Mononuclear cell (primary cell): ENCODE results near the gene VWA8. TPM values are rescaled to one million over a fixed set of nuclear protein-coding genes. Genes with fewer than 3 reads are reported as not detected.
"Not testable (repeated sequence)": the region's sequence is repeated elsewhere in the genome, so short reads cannot be mapped to it uniquely, and the experiment has no call there.

Experiments
- H3K27me3 ChIP-seq: 2 replicates; pipeline ENCODE4 v1.6.0; 2011; ENCODE audit warnings: low read length, control low read depth; ENCODE audit not compliant: insufficient read depth
- H3K4me1 ChIP-seq: 2 replicates; pipeline ENCODE4 v1.5.1; 2011; ENCODE audit warnings: mild to moderate bottlenecking, low read length, control low read depth; ENCODE audit not compliant: insufficient read depth
- H3K4me3 ChIP-seq: 2 replicates; pipeline ENCODE4 v1.5.1; 2011; ENCODE audit warnings: mild to moderate bottlenecking, low read length, moderate library complexity
- H3K9me3 ChIP-seq: 2 replicates; pipeline ENCODE4 v1.5.1; 2011; ENCODE audit warnings: low read depth, mild to moderate bottlenecking, control low read depth, low read length
- total RNA-seq: library from RNA; depleted of rRNA; stranded (reverse); fragments of >200 nt; gene quantifications from one replicate; pipeline ENCODE4 v1.2.3, GENCODE V29; 2012

The VWA8 gene
- total RNA-seq, 1 donor: 18.6 TPM

DNA sequence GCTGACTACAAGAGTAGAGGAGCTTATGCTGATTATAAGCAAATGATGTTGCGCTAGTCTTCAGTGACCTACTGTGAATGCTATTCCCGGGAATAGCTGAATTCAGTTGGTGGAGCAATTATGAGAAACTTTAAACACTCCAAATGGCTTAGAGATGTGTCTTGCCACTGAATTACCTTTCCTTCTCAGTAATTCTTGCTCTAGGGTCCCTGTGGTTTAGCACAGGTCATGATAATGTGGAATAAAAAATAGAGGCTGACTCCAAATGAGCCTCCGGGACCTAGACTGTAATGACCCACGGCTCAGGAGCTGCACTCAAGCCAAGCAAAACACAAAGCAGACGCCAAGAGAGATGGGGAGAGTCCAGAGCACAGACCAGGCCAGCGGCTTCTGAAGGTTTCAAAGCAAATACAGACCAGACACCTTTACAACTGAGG is 378.9 kb downstream of the VWA8 start:
- Histone ChIP-seq H3K9me3 (no peaks in the 10 kb centered on the region), H3K4me3 (no peak overlapping the region), H3K27me3 (no peaks in the 10 kb centered on the region), H3K4me1 (peaks cover 18% of the 10 kb centered on the region)

DNA sequence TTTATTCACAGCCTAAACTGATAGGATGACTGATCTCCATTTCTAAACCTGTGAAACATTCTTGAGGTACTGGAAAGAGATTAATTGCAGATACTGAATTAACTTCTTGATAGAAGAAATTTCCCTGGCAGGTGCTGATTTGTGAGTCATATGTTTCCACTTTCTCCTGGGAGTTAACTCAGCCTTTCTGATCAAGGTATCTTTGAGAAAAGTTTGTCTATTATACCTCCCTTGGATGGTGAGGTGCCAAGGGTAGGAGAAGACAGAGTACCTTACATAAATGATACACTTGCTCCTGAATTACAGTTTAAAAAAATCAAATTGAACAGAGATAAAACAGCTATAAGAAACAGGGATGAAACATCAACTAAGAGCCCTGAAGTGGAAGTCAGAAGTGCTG is 380.6 kb downstream of the VWA8 start:
- Histone ChIP-seq H3K9me3 (no peaks in the 10 kb centered on the region), H3K27me3 (no peaks in the 10 kb centered on the region), H3K4me3 (no peak overlapping the region), H3K4me1 (peaks cover 18% of the 10 kb centered on the region)

DNA sequence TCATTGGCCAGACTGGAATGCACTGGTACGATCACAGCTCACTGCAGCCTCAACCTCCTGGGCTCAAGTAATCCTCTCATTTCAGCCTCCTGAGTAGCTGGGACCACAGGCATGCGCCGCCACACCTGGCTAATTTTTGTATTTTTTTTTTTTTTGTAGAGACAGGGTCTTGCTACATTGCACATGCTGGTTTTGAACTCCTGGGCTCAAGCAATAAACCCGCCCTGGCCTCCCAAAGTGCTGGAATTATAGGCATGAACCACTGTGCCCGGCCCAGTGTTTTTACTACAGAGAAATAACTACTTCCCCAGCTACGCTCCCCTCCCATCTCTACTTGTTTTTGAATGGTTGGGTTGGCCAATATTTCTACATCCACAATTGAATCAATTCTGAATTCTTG is 381.0 kb downstream of the VWA8 start:
- H3K4me1 ChIP-seq: peaks cover 13% of the 10 kb centered on the region
- no peak overlapping the region for H3K4me3 ChIP-seq
- no peaks in the 10 kb centered on the region for H3K27me3 ChIP-seq
- H3K9me3 ChIP-seq: no peaks in the 10 kb centered on the region

DNA sequence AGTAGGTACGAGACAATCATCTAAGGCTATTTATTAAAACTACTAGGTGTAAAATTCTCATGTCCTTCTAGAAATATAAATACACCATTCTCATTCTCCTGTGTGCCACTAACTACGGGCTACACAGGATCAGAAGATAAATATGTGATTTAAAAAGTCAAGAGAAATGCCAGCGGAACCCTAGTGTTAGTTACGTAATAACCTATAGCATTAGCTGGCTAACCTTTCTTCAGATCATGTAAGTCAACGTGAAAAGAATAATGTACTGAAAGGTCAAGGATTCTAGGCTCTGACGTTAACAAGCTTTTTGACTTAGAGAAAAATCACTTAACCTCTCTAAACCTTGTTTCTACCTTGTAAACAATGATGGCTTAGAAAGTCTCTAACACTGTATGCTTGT is 381.7 kb downstream of the VWA8 start:
- peaks cover 6% of the 10 kb centered on the region for H3K4me1 ChIP-seq
- no peaks in the 10 kb centered on the region for H3K27me3 ChIP-seq
- no peak overlapping the region for H3K4me3 ChIP-seq
- no peaks in the 10 kb centered on the region for H3K9me3 ChIP-seq

DNA sequence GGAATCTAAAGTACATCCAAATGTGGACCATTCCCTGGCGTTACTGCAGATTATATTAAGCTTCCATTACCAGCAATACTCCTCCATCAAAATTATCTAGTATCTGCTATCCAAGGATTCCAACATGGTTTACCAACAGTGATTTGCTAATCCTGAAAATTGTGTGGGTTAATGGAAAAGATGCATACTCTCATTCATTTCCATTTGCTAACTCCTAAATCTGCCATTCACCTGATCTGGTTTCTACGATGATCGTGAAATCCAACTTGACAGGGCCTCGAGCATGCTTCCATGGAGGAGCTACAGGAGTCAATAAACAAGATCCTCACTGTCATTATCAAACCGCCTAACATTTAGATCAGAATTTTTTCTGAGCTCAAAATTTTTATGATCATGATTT is 382.5 kb downstream of the VWA8 start:
- Histone ChIP-seq H3K9me3 (no peaks in the 10 kb centered on the region), H3K4me1 (peaks cover 6% of the 10 kb centered on the region), H3K4me3 (no peak overlapping the region), H3K27me3 (no peaks in the 10 kb centered on the region)

DNA sequence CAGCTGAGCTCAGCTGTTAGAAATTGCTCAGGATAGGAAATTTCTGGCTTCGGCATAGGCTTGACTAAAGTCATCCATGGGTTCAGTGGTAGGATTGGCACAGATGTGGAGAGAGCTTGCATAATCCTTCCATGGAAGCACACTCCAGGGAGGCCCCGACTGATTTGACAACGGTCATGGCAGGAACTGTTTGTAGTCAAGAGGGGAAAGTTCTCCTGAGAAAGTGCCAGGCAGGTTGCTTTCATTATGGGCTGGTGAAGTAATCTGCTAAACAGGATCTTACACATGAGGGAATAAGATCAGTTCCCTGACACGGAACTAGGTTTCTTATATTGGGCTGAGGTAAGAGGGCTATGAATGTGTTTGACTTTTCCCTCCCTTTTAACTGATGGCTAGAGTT is 383.5 kb downstream of the VWA8 start:
- Histone ChIP-seq H3K27me3 (no peaks in the 10 kb centered on the region), H3K4me1 (peaks cover 6% of the 10 kb centered on the region), H3K9me3 (no peaks in the 10 kb centered on the region), H3K4me3 (no peak overlapping the region)

DNA sequence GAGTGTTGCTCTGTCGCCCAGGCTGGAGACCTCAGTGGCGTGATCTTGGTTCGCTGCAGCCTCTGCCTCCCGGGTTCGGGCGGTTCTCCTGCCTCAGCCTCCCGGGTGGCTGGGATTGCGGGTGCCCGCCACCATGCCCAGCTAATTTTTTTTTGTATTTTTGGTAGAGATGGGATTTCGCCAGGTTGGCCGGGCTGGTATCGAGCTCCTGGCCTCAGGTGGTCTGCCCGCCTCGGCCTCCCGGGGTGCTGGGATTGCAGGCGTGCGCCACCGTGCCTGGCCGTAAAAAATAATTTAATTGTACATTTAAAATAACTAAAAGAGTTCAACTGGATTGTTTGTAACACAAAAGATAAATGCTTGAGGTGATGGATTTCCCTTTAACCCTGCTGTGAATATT is 387.3 kb downstream of the VWA8 start:
- not testable (repeated sequence) for H3K4me3 ChIP-seq, H3K4me1 ChIP-seq, H3K27me3 ChIP-seq, H3K9me3 ChIP-seq

DNA sequence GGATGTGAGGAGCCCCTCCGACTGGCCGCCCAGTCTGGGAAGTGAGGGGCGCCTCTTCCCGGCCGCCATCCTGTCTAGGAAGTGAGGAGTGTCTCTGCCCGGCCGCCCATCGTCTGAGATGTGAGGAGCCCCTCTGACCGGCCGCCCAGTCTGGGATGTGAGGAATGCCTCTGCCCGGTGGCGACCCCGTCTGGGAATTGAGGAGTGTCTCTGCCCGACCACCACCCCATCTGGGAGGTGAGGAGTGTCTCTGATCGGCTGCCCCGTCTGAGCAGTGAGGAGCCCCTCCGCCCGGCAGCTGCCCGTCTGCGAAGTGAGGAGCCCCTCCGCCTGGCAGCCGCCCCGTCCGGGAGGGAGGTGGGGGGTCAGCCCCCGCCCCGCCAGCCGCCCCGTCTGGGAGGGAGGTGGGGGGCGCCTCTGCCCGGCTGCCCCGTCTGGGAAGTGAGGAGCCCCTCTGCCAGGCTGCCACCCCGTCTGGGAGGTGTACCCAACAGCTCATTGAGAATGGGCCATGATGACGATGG is 389.0 kb downstream of the VWA8 start:
- H3K27me3 ChIP-seq, H3K4me1 ChIP-seq, H3K9me3 ChIP-seq, H3K4me3 ChIP-seq: not testable (repeated sequence)

DNA sequence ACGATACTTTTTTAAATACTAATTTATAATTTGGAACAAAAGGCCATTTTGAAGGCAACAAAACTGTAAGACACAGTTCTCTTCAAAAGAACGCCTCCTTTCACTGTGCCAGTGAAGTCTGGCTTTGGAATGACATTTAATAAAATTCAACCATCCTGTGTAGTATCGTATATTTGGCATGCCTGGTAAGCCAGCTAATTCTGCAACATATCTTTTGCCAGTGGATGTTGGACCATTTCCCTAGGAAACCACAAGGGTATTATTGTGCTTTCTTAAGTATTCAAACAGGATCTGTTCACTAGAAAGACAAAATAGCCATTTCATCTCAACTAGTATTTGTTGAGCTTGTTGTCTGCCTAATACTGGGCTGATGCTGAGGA is 391.9 kb downstream of the VWA8 start:
- H3K4me3 ChIP-seq: no peak overlapping the region
- no peaks in the 10 kb centered on the region for H3K4me1 ChIP-seq
- H3K9me3 ChIP-seq: no peaks in the 10 kb centered on the region
- H3K27me3 ChIP-seq: no peaks in the 10 kb centered on the region

DNA sequence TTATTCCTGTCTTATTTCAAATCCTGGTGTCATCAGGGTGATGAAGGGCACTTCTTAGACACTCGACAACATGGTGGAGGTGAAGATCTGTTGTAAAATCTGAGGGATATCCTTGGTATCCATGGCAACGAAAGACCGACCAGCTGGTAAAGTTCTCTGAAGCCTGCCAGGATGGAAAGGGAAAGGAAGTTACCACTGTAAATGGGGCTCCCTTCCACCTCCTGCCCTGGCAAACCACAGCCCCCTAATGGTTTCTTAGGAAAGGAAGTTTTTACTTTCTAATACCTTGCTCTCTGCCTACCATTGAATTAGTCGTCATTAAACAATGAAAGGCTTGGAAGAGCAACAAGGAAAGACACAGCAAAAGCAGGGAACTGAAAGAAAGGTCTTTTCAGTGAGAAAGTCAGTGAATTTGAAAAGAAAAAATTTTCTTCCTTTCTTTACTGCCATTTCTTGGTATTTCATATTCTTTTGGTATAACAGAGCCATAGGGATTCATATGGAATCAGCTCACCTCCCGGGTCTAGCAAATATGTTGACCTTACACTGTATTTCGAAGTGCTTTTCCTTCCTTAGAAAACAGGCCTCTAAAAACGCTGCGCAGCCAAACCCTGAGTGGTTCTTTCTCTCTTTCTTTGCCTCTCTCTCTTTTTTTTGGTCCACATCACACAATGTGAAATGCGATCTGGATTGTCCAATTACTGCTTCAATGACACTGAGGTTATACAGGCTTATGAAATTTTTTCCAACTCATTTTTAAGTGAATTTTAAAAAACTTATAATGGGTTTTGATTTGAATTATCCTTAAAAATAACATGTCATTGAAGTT is 392.6 kb downstream of the VWA8 start:
- Histone ChIP-seq H3K9me3 (no peaks in the 10 kb centered on the region), H3K27me3 (no peaks in the 10 kb centered on the region), H3K4me1 (no peaks in the 10 kb centered on the region), H3K4me3 (no peak overlapping the region)

DNA sequence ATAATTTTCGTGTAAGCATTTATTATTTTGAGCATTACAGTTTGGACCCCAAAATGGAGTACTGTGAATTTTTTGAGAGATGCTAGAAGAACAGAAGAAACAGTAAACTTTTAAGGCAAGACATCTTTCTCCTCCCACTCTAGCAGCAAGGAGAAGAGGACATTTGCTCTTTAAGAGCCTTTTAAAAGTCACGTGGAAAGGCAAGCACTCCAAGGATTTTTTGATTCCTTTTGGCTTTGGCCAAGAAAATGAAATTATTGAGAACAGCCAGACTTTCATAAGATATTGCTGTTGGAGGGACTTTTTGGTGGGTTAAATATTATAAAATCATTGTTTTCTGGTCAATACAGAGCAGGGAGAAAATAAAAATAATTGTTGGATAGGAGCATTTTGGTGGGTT is 393.5 kb downstream of the VWA8 start:
- no peak overlapping the region for H3K4me3 ChIP-seq
- no peaks in the 10 kb centered on the region for H3K27me3 ChIP-seq
- H3K9me3 ChIP-seq: no peaks in the 10 kb centered on the region
- H3K4me1 ChIP-seq: no peaks in the 10 kb centered on the region

DNA sequence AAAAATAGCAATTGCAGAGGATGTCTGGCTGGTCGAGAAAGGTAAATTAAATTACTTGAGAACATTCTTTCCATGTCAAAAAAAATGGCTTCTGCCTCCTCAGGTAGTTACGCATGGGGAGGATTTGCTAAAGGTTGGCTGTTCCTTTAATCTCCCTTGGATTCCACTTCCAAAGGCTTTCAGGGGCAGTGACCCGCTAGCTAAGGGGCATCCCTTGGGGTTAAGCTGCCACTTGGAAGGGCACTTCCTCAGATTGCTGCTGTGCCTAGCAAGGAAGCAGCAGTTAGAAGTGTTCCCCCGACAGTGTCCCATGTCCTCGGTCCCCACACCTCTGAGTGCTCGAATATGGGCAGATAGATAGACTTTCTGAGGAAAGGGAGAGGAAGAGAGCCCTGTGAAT is 395.1 kb downstream of the VWA8 start:
- H3K4me3 ChIP-seq: no peak overlapping the region
- H3K9me3 ChIP-seq: no peaks in the 10 kb centered on the region
- H3K4me1 ChIP-seq: no peaks in the 10 kb centered on the region
- no peaks in the 10 kb centered on the region for H3K27me3 ChIP-seq

DNA sequence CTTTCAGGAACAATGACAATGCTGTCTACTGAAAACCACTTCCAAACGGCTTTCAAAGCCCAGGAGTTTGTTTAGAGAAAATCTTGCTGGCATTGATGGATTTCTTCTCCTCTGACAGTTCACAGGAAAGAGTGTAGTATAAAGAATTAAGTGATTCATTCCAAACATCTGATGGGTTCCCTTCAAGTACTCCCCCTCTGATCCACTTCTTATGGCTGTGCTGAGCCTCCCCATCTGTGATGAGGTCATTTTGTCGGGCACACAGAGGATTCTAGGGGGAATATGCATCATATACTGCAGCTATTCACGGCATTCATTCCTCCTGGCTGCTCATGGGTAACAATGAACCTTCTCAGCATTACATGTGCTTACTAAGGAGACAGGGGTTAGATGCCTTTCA is 395.7 kb downstream of the VWA8 start:
- H3K4me1 ChIP-seq: no peaks in the 10 kb centered on the region
- no peaks in the 10 kb centered on the region for H3K9me3 ChIP-seq
- H3K4me3 ChIP-seq: no peak overlapping the region
- H3K27me3 ChIP-seq: no peaks in the 10 kb centered on the region

DNA sequence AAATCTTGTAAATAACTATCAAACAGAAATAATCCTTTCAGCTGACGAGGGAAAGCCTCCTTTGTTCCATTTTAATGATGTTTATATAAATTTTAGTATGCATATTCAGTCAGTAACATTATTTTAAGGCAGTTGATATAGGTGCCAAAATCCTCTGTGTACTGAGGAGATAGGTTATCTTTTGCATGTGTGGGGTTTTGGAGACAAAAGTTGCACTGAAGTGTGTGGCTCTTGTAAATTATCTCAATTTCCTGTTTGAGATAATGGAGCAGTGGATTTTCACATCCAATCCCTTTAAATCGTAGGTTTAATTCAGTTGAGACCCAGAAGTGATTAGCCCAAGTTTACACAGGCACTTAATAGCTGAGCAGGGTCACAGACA is 396.9 kb downstream of the VWA8 start:
- Histone ChIP-seq H3K27me3 (no peaks in the 10 kb centered on the region), H3K4me1 (no peaks in the 10 kb centered on the region)

DNA sequence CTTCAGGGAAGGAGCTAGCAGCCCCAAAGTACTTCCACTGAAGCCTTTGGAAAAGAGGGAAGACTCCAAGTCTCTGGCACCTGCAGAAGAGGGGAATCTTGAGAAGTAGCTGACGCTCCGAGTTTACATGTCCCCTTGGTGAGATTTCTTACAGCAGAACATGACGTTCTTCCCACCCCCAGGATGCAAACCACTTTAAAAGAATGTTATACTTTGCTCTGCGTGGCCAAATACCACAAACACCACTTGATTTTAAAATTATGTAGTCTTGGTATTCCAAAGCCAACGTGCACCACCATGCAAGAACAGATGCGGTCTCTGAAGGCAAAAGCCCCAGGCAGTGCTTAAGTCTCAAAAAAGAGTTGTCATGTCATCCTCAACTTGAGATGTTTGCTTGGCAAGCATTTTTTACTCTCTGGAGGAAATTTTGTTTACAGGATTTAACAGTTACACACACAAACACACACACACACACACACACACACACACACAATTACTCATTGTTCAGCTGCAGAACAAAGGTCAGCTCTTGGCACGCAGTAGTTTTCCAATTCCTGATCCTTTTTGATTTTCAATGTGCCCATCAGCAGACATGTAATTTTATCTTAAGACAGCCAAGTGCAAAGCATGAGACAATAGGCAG is 397.4 kb downstream of the VWA8 start:
- no peaks in the 10 kb centered on the region for H3K27me3 ChIP-seq
- H3K9me3 ChIP-seq: no peaks in the 10 kb centered on the region
- H3K4me1 ChIP-seq: no peaks in the 10 kb centered on the region
- no peak overlapping the region for H3K4me3 ChIP-seq

More for the DNA sequence above, 396.9 kb downstream of the VWA8 start:
- no peaks in the 10 kb centered on the region for H3K9me3 ChIP-seq
- no peak overlapping the region for H3K4me3 ChIP-seq
